Hippocampal formation (tissue), 2 donors: ENCODE measurements around the gene DENND1A.

Experiments
- DNase-seq, 2 donors: peaks; one replicate each; lab custom pipeline; 2025; lab: John Stamatoyannopoulos, UW

DENND1A gene

GRCh38 chr9:123615381-123615780, 314.5 kb downstream of the DENND1A start:
- no peak for DNase-seq

DNA sequence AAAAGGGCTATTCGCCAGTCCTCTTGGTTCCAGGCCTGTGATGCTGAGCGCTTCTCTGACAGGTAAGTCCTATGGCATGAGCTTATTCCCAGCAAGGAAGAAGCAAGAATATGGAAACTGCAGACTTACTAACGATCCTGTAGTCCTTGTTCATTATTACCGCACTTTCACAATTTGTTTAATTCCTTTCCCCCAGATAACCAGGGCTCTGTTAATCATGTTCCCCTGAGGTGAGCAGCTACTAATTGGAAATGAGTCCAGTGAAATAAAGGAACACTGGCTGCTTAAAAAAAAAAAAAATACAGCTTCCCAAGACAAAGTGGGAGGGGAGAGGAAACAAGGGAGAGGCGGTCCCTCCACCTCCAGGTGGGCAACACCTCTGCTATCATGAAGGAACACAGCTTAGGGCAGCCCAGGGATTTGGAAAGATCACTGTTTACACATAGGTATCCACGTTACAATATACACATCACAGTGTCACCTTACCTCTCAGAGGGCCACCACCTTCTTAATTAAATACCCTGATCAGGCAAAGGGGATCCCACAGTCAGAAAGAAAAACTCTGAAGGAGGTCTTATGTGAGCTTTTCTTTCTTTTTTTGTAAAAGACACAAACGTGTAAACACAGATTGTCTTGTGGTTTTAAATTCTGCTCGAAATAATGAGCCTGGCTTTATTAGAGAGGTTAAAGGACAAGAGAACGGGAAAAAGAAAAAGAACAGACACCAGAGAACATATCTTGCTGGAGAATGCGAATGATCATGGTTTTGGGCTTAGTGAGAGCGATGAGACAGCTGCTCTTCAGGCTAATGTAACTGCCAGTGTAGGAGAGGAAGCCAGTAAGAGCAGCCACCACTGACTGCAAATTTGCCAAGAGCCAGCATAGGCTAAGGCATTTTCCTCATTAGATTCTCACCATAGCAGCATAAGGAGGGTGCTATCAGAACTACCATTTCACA, 315.3 kb downstream of the DENND1A start:
- no peak for DNase-seq

GRCh38 chr9:123611226-123611625, 318.7 kb downstream of the DENND1A start:
- DNase-seq, result no peak

DNA sequence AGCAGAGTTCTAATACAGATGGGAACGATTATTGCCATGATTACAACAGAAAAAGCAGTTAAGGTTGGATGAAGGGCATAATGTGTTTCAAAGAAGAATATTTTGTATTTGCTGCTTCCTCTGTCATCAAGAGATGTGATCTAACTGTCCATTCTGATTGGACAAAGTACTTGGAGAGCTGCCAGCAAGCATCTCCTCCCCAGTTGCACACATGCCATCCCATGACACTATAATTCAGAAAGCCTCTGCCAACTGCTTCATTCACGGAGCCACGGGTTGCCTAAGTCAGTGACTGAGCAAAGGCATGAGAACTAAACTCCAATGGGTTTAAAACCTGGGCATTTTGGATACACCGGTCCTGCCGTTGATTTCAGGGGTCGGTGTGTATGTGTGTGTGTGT, 320.1 kb downstream of the DENND1A start:
- no peak for DNase-seq

DNA sequence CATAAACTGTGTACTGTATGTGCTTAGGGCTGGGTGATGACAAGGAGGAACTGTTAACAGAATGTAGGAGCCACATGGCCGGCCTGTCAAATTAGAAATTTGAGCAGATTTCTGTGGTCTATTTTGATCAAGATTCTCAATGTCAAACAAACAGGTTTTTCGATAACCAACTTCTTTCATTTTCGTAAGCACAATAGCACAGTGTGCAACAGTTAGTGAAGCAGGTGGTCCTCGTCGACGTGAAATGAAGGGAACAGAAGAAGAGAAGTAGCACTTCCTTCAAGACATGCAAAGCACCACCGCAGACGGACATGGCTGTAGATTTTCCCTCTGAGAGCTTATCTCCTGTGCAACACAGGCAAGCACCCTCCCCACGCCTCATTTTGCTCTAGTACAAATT, 321.8 kb downstream of the DENND1A start:
- DNase-seq, result no peak

GRCh38 chr9:123607479-123607878, 322.4 kb downstream of the DENND1A start:
- no peak for DNase-seq

DNA sequence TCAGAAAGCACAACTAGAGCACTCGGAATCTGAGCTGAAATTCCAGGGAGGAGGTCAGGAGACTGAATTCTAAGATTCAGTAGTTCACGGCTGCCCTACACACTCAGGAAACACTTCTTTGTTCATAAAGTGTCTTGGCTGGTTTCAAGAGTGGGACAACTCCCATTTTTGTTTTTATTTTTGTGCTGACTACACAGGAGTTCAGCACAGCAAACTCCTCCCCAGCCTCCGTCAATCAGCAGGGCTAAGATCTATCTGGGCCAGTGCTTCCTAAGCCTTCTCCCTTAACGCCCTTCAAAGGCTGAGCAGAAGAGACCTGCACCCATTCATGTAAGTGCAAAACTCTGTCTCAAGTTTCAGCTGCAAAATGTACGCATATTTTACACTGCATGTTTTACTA, 323.8 kb downstream of the DENND1A start:
- no peak for DNase-seq

GRCh38 chr9:123605286-123605685, 324.6 kb downstream of the DENND1A start:
- no peak for DNase-seq

DNA sequence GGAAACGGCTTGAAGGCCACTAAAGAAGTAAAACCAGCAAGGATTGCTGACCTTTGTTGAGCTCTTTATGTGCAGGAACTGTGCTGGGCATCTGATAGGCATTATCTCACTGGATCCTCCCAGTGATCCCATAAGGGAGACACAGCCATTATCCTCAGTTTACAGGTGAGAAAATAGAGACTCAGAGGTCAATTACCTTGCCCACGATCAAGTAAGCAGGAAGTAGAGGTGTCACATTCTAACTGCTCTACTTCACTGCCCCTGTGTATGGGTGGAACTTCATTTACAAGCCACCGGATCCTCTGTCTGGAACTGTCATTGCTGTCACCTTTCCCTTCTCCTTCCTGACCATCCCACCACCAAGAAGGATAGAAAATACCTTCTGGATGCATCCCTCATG, 325.1 kb downstream of the DENND1A start:
- DNase-seq, result no peak

DNA sequence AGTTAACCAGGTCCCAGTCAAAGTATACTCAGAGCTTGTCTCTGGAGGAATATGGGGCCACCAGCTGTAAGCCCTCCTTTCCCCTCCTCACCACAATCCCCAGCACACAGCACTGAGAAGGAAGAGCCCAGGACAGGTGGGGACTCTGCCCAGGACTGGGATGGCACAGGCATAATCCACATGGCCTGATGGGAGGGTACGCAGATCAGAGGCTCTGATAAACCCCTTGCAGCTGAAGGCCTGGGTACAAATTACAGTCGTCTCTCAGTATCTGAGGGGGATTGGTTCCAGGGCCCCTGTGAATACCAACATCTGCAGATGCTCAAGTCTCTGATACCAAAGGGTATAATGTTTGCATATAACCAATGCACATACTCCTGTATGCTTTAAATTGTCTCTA, 328.1 kb downstream of the DENND1A start:
- DNase-seq, result no peak

DNA sequence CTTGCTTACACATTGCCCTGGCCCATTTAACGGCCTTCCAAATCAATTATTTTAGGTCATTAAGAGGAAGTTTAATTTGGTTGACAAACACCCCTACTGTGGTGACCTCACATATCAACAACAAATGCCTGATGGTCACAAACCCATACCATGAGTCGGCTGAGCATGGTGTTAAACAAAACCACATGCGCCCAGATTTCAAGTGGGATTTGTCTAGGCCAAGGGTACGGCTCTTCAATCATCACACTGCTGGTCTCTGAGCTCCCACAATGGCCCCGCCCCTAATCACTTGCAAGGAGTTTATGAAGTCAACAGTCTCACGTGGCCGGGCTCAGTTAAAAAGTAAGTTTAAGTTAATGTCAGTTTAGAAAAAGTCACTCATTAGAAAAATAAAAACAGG, 330.1 kb downstream of the DENND1A start:
- DNase-seq, result no peak

GRCh38 chr9:123597876-123598556, 331.9 kb downstream of the DENND1A start:
- no peak for DNase-seq

DNA sequence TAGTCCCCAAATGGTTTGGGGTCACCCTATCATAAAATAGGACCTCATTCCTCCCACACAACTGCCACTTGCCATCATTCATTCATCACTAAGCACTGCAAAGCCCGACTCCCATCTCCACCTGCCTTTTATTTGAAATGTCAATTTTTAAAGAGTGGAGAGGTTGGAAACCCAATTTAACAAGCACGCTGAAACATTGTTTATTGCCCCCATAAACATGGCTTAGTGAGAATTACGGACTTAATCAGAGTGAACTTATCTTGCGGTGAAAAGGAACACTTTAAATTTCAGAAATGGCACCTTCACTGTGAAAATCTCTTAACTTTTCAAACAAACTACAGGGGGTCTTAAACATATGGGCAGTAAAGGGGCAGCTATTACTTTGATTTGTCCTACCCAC, 332.9 kb downstream of the DENND1A start:
- no peak for DNase-seq

GRCh38 chr9:123591283-123591682, 338.6 kb downstream of the DENND1A start:
- DNase-seq, result no peak

- no peak for DNase-seq
Observed at GRCh38 chr9:123590499-123590898, 339.4 kb downstream of the DENND1A start.

DNA sequence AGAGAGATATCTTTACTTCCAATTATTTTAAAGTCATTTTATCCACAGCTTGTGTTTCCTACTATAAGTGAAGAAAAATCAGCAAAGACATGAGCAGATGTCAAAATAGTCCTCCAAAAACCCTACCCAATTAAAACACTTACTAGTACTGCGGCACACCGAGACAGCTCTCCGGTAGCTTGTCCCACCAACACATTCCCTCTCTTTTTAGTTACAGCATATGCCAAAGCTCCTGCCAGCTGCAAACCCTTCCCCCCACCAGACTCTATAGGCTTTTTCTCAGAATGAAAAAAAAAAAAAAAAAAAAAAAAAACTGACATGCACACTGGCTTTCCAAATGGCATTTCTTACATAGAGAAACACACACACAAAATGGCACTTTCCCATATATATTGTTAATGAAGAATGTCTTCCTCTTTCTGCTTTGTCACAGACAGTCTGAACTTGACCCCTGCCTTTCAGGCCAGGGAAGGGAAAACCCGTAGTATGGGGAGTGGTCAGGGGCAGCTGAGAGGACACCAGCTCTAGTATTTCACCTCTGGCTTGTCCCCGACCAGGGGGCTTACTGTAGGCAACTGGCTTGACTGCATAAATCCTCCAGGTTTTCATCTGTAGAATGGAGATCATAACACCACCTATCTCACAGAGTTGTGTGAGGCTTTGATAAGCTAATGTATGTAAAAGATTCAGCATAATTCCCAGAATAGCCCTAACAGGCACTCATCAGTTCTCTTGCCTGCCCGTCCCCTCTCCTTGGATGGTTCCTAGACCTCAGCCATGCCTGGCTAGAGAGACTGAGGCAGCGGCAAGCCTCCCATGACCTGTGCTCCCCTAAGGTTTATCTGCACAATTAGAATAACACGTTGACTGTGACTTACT, 340.3 kb downstream of the DENND1A start:
- no peak for DNase-seq

GRCh38 chr9:123586275-123586674, 343.7 kb downstream of the DENND1A start:
- peak; percentile 56 to 62 for DNase-seq

- DNase-seq, result no peak
Observed at GRCh38 chr9:123584202-123585176, 345.4 kb downstream of the DENND1A start.

- DNase-seq, result no peak
Observed at GRCh38 chr9:123583646-123584045, 346.3 kb downstream of the DENND1A start.

- DNase-seq, result no peak
Observed at GRCh38 chr9:123571240-123571639, 358.7 kb downstream of the DENND1A start.
